ENCODE data around the gene R3HDM4.

R3HDM4 gene

GRCh38 chr19:932648-933552 is 19.9 kb upstream of the R3HDM4 start:
- TF ChIP-seq CTCF (IDR thresholded peaks at IDR 0.05; ENCODE audit: low read depth, low read length): no peak
- H3K4me3 ChIP-seq (ENCODE audit: low read depth, low read length): no peak overlapping the region

GRCh38 chr19:931860-932647 is 19.0 kb upstream of the R3HDM4 start:
- DNase-seq: no peak
- no peak for TF ChIP-seq CTCF (IDR thresholded peaks at IDR 0.05; ENCODE audit: low read depth, low read length)
- H3K27me3 ChIP-seq: no peaks in the 10 kb centered on the region
- peaks cover 25% of the 10 kb centered on the region for H3K4me1 ChIP-seq
- no peaks in the 10 kb centered on the region for H3K9me3 ChIP-seq
- no peak overlapping the region for H3K4me3 ChIP-seq (ENCODE audit: low read depth, low read length)
- peaks cover 17% of the 10 kb centered on the region for H3K36me3 ChIP-seq

More at GRCh38 chr19:932648-933552, 19.9 kb upstream of the R3HDM4 start:
- Histone ChIP-seq H3K9me3 (no peaks in the 10 kb centered on the region), H3K27me3 (no peaks in the 10 kb centered on the region), H3K4me1 (peaks cover 25% of the 10 kb centered on the region), H3K36me3 (peaks cover 17% of the 10 kb centered on the region)
- DNase-seq: peak; percentile 83

- no peaks in the 10 kb centered on the region for H3K9me3 ChIP-seq
- H3K36me3 ChIP-seq: peaks cover 12% of the 10 kb centered on the region; the same call in 1 of the 2 replicates
- no peaks in the 10 kb centered on the region for H3K27me3 ChIP-seq
- H3K4me3 ChIP-seq (ENCODE audit: low read depth, low read length): no peak overlapping the region
- H3K4me1 ChIP-seq: peaks cover 22% of the 10 kb centered on the region
- DNase-seq: no peak
- no peak for TF ChIP-seq CTCF (IDR thresholded peaks at IDR 0.05; ENCODE audit: low read depth, low read length)
Observed at GRCh38 chr19:929891-930258, 16.9 kb upstream of the R3HDM4 start.

- H3K36me3 ChIP-seq: peaks cover 12% of the 10 kb centered on the region; the same call in 1 of the 2 replicates
- no peak overlapping the region for H3K4me3 ChIP-seq (ENCODE audit: low read depth, low read length)
- H3K9me3 ChIP-seq: no peaks in the 10 kb centered on the region
- no peaks in the 10 kb centered on the region for H3K27me3 ChIP-seq
- H3K4me1 ChIP-seq: peaks cover 17% of the 10 kb centered on the region
- no peak for DNase-seq
- no peak for TF ChIP-seq CTCF (IDR thresholded peaks at IDR 0.05; ENCODE audit: low read depth, low read length)
Observed at GRCh38 chr19:929203-929890, 16.3 kb upstream of the R3HDM4 start.

DNA sequence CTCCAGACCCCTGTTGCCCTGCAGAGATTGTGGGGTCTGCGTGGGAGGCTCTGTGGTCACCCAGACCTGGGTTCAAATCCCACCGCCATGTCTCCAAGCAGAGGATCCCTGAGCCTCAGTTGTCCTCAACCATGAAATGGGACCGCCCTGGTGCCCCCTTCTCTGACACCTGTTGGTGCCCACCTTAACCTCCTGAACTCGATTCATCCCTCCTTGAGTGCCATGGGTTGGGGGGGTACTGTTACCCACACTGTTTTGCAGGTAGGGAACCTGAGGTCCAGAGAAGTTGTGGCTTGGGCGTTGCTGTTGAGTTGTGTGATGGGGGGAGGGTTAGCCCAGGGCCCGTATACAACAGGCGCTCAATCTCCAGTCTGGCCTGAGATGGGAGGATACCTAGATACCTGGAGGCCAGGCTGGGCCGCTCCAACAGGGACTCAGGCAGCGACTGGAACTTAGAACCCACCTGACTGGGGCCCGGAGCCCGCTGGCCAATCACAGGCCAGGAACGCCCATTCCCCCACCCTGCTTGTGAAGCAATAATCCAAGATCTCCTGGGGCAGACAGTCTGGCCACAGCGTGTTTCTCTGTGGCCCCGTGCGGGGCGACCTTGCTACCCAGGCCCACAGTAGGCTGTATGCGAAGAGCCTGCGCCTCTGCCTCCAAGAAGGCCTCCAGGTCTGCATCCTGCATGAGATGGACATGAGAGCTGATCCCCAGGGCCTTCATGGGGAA is 15.6 kb upstream of the R3HDM4 start:
- peaks cover 10% of the 10 kb centered on the region for H3K4me1 ChIP-seq
- no peak for TF ChIP-seq CTCF (IDR thresholded peaks at IDR 0.05; ENCODE audit: low read depth, low read length)
- no peak overlapping the region for H3K4me3 ChIP-seq (ENCODE audit: low read depth, low read length)
- DNase-seq: no peak
- no peaks in the 10 kb centered on the region for H3K9me3 ChIP-seq
- no peaks in the 10 kb centered on the region for H3K27me3 ChIP-seq
- H3K36me3 ChIP-seq: peaks cover 12% of the 10 kb centered on the region; the same call in 1 of the 2 replicates

All from BE2C (cell line).